HG03039 (cell line): ENCODE measurements around the gene NAXE.
A peak's percentile ranks its signal among the peaks of the same experiment; 100 is the strongest.

Source experiments
- ATAC-seq: cut with Tn5 transposase; IDR thresholded peaks from one replicate; pipeline ENCODE4 v1.9.1; 2021; ENCODE audit warnings: mild to moderate bottlenecking, moderate library complexity; ENCODE audit not compliant: unreplicated experiment

Gene NAXE

GRCh38 chr1:156643049-156643777, 51.6 kb downstream of the NAXE start:
- ATAC-seq: no peak

GRCh38 chr1:156643778-156644092, 52.2 kb downstream of the NAXE start:
- ATAC-seq: peak; percentile 49
